Right atrium auricular region (tissue), 2 donors: ENCODE results near the gene CHPF. TPM values are rescaled to one million over a fixed set of nuclear protein-coding genes. Genes with fewer than 3 reads are reported as not detected.

Experiments used
- DNase-seq: peaks from one replicate; pipeline ENCODE4 v3.0.0-alpha.2; 2019; ENCODE audit warnings: low spot score
- H3K27ac ChIP-seq, 2 donors: fragments of 200-600 bp; sonication (generic); 1 replicate in 1 of 2; 2 replicates in 1 of 2; pipeline ENCODE4 v1.5.1; 2016 to 2019
- H3K27me3 ChIP-seq, 2 donors: fragments of 200-600 bp; sonication (generic); one replicate each; pipeline versions ENCODE4 v1.5.1 to v1.6.0; 2017 to 2019
- H3K36me3 ChIP-seq: fragments of 200-600 bp; sonication (generic); one replicate; pipeline ENCODE4 v1.5.1; 2016
- H3K4me1 ChIP-seq, 2 donors: fragments of 200-600 bp; sonication (generic); one replicate each; pipeline versions ENCODE4 v1.5.1 to v1.6.0; 2017 to 2019
- H3K4me3 ChIP-seq, 2 donors: fragments of 200-600 bp; sonication (generic); 1 replicate in 1 of 2; 2 replicates in 1 of 2; pipeline ENCODE4 v1.5.1; 2017 to 2019; ENCODE audit warnings: mild to moderate bottlenecking in 1 of 2, moderate library complexity in 1 of 2
- H3K9me3 ChIP-seq, 2 donors: fragments of 200-600 bp; sonication (generic); one replicate each; pipeline ENCODE4 v1.5.1; 2019
- CTCF ChIP-seq, 2 donors: fragments of 200-600 bp; sonication (generic); IDR thresholded peaks; one replicate each; pipeline ENCODE4 v1.5.1; 2019; ENCODE audit warnings: antibody characterized with exemption in 2 of 2
- total RNA-seq, 2 donors: library from RNA; depleted of rRNA; stranded (reverse); fragments of >200 nt; gene quantifications; one replicate each; pipeline ENCODE4 v1.1.0, GENCODE V29; 2016

CHPF gene
- total RNA-seq, 2 donors from 2014 or later, result 206 to 228 TPM

GRCh38 chr2:219573166-219573565 is 29.6 kb upstream of the CHPF start:
- DNase-seq, result no peak
- no peak for TF ChIP-seq CTCF (IDR thresholded peaks at IDR 0.05)
- Histone ChIP-seq H3K27ac (peak overlapping the region in 1 of 2 donors; percentile 25), H3K9me3 (no peaks in the 10 kb centered on the region), H3K4me1 (peaks cover 0 to 21% of the 10 kb centered on the region in 2 donors), H3K4me3 (no peak overlapping the region), H3K36me3 (no peaks in the 10 kb centered on the region), H3K27me3 (no peaks in the 10 kb centered on the region)

- H3K4me1 ChIP-seq, result peaks cover 0 to 21% of the 10 kb centered on the region in 2 donors
These were observed 28.8 kb upstream of the CHPF start, which contains the start of gene INHA for GRCh38 chr2:219572237-219573001. TSS of gene INHA (plus strand) at chr2:219572310. CDS start at chr2:219572375, 65 bp downstream.

DNA sequence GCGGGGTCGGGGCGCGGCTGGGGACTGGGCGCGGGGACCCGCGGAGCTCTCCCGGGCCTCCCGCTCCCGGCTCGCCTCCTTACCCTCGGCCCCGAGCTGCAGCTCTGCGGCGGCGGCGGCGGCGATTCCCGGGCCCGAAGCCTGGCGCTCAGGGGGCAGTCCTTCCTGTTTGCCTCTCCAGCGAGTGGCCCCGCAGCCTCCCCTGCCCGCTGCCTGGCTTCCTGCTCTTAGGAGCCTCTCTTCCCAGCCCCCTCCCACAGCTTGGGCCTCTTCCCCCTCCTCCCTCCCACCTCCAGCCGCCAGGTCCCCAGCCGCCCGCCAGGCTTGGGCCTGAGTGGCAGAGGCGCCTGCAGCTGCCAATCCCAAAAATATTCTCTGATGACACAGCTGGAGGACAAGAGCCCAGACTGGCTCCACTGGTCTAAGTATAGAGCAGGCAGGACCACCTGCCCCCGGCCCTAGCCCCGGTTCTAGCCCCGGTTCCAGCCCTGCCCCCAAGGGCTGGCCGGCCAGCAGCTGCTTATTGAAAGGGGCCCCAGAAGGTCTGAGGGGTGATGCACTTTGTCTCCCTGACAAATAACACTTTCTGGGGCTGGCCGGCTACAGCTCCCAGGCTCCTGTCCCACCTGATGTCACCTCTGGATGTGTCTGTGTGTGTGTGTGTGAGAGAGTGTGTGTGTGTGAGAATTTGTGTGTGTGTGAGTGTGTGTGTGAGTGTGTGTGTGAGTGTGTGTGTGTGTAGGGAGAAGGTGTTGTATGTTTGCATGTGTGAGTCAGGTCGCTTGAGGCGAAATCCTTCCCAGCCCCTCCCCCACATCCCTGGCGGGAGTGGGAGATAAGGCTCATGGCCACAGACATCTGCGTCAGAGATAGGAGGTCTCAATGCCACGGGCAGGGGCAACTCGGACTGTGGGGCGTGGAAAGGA is 28.0 kb upstream of the CHPF start, which contains the start of gene OBSL1:
TSS of gene OBSL1 (minus strand) at position 229 of the 926 bp plus-strand sequence. CDS start 307 bp downstream, outside the sequence.
- H3K27me3 ChIP-seq, result no peaks in the 10 kb centered on the region
- no peaks in the 10 kb centered on the region for H3K36me3 ChIP-seq
- TF ChIP-seq CTCF (IDR thresholded peaks at IDR 0.05), result no peak
- H3K4me1 ChIP-seq, result peaks cover 0 to 21% of the 10 kb centered on the region in 2 donors
- peak within 1 kb of the TSS; percentile 73 to 80 for H3K4me3 ChIP-seq
- peak within 1 kb of the TSS; percentile 89 to 93 for H3K27ac ChIP-seq
- peak; percentile 74 for DNase-seq
- H3K9me3 ChIP-seq, result no peaks in the 10 kb centered on the region

More at GRCh38 chr2:219572237-219573001, 28.8 kb upstream of the CHPF start, which contains the start of gene INHA:
- no peak for TF ChIP-seq CTCF (IDR thresholded peaks at IDR 0.05)
- no peaks in the 10 kb centered on the region for H3K27me3 ChIP-seq
- H3K4me3 ChIP-seq, result peak within 1 kb of the TSS; percentile 73 to 80
- H3K27ac ChIP-seq, result peak within 1 kb of the TSS; percentile 89 to 93
- no peaks in the 10 kb centered on the region for H3K9me3 ChIP-seq
- DNase-seq, result no peak
- H3K36me3 ChIP-seq, result no peaks in the 10 kb centered on the region

- H3K27me3 ChIP-seq, result no peaks in the 10 kb centered on the region
- peak overlapping the region; percentile 73 to 80 for H3K4me3 ChIP-seq
- no peak for TF ChIP-seq CTCF (IDR thresholded peaks at IDR 0.05)
- no peaks in the 10 kb centered on the region for H3K9me3 ChIP-seq
- no peaks in the 10 kb centered on the region for H3K36me3 ChIP-seq
- H3K4me1 ChIP-seq, result peaks cover 0 to 21% of the 10 kb centered on the region in 2 donors
- no peak for DNase-seq
- H3K27ac ChIP-seq, result peak overlapping the region; percentile 89 to 93
These were observed 27.3 kb upstream of the CHPF start for GRCh38 chr2:219570924-219571310.

- no peaks in the 10 kb centered on the region for H3K9me3 ChIP-seq
- no peak for DNase-seq
- peaks cover 0 to 21% of the 10 kb centered on the region in 2 donors for H3K4me1 ChIP-seq
- H3K27me3 ChIP-seq, result no peaks in the 10 kb centered on the region
- peak overlapping the region; percentile 73 to 80 for H3K4me3 ChIP-seq
- H3K36me3 ChIP-seq, result no peaks in the 10 kb centered on the region
- peak in 1 of 2 donors; percentile 26 for TF ChIP-seq CTCF (IDR thresholded peaks at IDR 0.05)
- H3K27ac ChIP-seq, result peak overlapping the region; percentile 89 to 93
These were observed 26.8 kb upstream of the CHPF start for GRCh38 chr2:219570194-219570923.
